Stimulated activated naive CD8-positive, alpha-beta T cell treated with anti-CD3 and anti-CD28 coated beads, Interleukin-15, Interleukin-2, amounts not matched to agents 100 U/mL and 50 U/mL, for 24 hours (primary cell): ENCODE measurements around the gene KIF2A.
"Not testable (repeated sequence)": the region's sequence is repeated elsewhere in the genome, so short reads cannot be mapped to it uniquely, and the experiment has no call there.

Experiments
- ATAC-seq: fragments of 150-1000 bp; cut with Tn5 transposase; one replicate; pipeline ENCODE4 v1.10.0; 2021
- DNase-seq: peaks from one replicate; pipeline ENCODE4 v3.0.0; 2021

Gene KIF2A

DNA sequence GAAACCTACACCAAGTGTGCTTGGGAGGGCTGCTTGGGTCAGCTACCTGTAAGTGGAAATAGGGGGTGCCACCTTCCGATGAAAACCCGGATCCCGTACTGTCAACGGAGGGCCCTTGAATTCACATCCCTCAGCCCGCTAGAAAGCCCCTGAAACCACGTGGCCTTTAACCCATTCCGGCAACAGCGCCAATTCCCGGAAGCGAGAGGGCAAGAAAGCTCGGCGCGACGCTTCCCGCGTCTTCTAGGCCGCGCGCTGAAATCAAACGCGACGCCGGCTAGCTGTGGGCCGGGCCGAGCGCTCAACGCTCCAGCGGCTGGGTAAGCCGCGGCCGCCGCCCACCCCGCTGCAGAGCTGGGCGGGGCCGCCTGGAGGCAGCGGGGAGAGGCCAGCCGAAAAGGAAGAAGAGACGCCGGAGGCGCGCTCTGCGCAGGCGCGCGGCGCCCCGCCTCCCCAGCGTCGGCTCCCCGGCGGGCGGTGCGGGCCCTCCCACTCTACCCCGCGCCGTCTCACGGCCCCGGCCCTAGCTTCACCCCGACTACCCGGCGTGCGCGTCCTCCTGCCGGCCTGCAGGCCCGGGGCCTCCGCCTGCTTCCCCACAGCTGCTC lies at the start of gene KIF2A:
Gene KIF2A (plus strand): TSS at position 492 of the 608 bp plus-strand sequence. CDS start 267 bp downstream, outside the sequence.
- peak; percentile 96 for ATAC-seq
- peak; percentile 93 for DNase-seq

DNA sequence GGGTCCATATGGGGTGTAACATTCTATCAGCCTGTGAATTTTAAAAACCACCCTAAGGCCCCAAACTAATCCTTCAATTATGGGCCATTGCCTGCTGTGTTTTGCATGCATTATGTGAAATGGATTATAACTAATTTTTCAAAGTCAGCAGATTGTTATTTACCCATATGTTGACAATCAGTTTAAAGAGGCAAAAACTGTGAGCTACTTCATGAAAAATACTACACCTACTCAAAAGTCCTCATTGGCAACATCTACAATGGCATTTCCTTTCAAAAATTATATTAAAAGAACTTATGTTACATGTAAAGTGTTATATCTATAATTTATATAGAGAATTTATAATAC lies 49.0 kb upstream of the KIF2A start:
- ATAC-seq: no peak
- no peak for DNase-seq

DNA sequence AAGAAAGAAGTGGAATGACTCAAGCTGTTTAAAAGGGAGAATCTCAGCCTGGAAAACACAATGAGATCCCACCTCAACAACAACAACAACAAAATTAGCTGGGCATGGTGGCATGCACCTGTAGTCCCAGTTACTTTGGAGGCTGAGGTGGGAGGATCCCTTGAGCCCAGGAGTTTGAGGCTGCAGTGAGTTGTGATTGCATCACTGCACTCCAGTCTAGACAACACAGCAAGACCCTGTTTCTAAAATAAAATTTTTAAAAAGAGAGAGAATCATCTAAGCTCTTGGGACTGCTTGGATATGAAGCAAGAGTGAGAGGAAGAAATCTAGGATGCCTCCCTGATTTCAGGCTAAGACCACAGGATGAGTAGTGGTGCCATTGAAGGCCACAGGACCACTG lies 47.4 kb upstream of the KIF2A start:
- no peak for ATAC-seq
- DNase-seq: no peak

DNA sequence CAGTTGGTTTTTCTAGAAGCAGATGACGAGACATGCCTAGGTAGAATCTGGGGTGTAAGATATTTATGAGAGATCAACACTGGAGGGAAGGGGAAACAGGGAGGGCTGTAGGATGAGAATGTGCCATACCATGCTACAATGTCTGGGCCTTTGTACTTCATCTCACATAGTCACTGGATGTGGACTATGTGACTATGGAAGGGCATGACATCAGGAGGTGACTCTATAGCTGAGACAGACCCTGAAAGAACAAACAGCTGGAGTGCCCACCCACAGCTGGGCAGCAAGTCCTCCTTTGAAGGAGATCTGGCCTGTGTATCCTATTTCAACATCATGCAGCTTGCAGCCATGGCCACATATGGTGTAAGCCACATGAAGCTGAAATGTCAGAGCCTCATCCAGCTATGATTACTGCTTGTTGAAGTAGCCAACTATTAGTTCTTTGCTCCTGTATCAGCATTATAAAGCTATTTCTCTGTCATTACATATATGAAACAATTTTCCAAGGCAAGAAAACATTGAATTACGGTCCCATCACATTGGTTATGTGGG lies 46.2 kb upstream of the KIF2A start:
- DNase-seq (no peak), ATAC-seq (peak; percentile 19)

DNA sequence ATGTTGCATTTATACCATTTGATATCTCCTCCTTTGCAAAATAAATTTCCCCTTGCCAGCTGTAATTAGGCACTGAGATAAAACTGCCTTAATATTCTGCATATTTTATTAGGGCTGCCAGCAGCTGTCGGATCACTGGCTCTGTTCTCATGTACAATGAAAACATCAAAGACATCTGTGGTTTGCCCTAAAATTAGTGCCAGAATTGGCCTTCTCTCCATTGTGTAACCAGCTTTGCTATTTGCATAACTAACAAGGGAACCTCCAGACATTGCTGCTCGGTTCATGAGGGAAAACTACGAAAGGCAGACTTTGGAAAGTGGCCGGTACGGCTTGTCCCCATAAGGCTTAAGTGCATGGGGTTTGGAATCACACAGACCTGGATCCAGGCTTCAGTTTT lies 45.5 kb upstream of the KIF2A start:
- ATAC-seq: no peak
- DNase-seq: no peak

DNA sequence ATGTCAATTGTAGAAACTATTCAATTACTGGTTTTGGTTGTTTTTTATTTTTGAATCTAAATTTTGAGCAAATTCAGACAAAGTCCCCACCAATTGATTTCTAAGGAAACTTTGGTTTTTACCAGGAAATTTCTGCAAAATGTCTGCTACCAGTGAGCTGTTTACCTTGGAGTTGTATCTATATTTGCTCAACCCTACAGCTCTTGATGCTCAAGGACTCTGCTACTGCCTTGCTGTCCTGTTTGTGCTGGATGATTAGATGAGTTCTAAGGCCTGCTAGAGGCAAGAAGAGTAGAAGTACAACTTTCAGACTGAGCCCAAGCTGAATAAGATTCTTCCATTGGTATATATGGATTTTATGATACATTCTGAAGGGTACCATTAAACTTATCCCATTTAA lies 42.6 kb upstream of the KIF2A start:
- no peak for DNase-seq
- no peak for ATAC-seq

DNA sequence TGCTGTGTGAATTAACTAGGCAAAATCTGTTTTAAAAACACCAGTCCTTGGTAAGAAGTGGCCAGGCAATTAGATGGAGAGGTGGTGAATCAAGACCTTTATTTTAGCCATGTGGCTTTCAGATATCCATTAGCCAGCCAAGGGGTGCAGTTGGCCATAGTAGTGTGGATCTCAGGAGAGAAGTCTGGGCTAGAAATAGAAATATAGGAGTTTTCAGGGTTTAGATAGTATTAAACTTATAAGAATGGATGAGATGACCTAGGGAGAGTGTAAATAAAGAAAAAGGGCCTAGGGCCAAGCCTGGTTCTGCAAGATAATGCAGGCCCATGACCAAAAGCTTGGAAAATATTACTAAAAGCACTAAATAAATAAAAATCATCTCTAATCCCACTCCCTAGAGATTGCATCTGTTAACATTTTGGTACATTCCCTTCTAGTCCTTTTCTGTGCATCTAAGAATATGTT lies 40.3 kb upstream of the KIF2A start:
- DNase-seq (no peak), ATAC-seq (no peak)

DNA sequence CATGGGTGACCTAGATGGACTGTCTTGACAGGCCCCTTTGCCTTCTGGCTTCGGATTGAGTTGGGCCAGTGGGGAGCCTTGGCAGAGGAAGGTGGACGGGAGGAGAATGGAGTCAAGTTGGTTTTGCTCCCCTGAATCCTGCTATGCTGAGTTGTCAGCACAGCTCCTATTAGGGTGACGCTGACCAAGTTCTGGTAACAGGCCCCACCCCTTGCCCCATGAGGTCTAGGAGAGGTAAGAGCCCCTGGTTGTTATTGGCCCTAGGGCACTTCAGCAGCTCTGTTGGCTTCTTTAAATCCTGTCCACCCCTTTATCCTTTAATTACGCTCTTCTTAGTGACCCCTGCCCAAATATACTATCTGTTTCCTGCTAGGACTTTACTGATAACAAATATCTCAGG lies 39.4 kb upstream of the KIF2A start:
- DNase-seq: no peak
- ATAC-seq: no peak

DNA sequence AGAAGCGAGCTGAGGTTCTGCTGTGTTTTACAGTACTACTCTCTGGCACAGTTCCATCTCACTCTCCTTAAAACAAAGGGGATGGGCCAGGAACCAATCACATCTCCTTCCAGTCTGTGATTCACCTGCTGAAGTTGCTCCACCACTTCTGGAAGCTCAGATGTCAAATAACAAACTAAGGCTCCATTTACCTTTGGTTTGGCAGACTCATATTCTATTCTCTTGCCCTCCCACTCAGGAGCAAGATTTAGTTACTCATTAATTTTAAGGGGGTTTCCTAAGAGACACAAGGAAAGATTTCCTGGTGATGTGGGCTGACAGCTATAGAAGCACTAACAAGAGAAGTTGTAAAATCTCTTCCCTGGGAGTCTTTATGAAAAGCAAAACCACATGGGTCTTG lies 37.8 kb upstream of the KIF2A start:
- no peak for DNase-seq
- ATAC-seq: peak; percentile 81

DNA sequence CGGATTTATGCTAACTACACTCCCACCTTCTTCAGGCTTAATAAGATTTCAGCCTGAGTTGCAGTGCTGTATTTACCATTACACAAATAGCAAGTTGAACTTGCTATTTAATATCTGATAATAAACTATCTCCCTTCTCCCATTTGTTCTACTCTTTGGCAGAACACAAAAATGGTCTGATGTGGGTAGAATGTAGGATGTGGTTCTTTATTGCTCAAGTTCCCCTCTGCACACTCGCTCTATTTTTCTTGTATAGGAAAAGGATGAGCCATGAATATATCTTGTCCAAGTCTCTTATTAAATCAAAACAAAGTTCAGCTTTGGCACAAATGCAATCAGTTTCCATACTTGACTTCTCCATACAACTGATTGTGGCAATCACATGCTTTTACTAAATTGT lies 37.2 kb upstream of the KIF2A start:
- ATAC-seq (no peak), DNase-seq (no peak)

DNA sequence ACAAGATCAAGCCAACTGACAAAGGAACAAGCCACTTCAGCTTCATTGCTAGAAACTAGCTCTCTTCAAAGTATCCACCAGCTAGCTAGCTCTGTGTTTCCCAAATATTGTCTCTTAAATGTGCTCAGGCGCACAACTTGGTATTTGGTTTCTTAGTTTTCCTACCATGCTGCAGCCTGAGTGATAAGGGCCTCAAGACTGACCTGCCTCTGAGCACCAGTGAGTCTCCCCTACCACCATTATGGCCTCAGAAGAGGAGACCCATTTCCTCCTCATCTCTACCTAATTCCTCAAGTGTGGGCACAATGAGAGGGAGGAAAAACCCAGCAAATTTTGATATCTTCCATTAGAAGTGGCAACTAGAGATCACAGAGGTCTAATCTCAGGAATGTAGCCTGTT lies 34.6 kb upstream of the KIF2A start:
- DNase-seq (no peak), ATAC-seq (no peak)

DNA sequence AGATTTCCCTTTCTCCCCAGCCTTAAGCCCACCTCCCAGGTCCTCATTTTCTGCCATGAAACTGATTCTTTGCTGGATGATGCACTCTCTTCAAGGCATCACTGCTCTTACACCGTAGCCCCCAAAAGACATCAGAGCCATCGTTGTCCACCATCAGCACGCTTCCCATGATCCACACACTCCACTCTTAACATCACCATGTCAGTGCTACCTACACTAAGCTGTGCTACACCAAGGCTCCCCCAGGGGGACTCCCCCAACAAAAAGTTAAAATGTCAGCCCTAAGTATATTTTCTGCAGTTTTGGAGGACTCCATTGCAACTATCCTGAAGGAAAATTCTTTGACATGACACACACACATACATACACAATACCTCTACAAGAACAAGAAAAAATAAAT lies 34.1 kb upstream of the KIF2A start:
- DNase-seq (no peak), ATAC-seq (no peak)

DNA sequence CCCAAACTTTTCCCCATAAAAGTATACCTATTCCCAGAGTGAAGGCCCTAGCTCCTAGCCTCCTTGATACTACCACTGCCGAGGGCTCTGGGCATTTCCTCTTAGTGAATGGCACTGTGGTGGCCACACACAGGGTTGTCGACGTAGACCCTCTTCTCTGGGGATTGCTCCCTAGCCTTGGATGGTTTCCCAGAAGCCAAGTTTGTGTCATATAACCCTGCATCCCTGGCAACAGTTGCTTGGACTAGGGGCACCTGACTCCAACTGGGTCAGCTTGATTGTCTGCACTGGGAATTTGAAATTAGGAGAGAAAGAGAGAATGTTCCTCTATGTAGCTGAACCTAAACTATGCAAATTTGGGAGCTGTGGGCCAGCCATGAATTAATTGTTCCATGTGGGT lies 32.3 kb upstream of the KIF2A start:
- ATAC-seq: no peak
- no peak for DNase-seq

DNA sequence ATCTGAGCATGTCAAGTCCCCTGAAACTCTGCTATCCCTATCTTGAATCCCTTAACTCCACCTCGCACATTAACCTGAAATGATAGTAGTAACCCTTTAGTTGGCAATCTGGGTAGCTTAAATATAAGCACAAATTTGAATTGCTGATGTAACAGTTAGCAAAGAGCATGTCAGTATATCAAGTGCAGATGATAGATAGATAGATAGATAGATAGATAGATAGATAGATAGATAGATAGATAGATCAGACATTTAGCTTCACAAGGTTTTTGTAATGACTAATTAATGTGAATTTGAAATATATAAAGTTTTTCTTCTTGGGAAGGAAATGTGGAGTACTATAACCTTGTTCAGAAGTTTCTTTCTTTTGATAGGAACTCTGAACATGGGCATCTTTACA lies 30.4 kb upstream of the KIF2A start:
- DNase-seq (no peak), ATAC-seq (no peak)

DNA sequence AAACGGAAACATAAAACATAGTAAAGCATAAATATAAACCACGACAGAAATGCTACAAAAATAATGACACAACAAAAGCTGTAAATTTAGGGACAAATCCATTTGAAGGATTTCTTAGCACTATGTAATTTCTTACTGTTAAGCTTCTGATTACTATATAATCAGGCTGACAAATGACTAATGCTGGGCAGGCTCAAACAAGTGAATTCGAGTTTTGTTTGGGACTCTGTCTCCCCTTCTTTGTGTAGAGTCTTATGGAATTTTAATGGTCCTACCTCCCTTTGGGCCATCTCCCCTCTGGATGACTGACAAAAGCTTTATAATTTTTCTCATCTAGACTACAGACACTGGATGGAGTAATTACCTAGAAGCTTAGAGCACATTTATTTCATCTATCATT lies 24.6 kb upstream of the KIF2A start:
- DNase-seq (no peak), ATAC-seq (no peak)

DNA sequence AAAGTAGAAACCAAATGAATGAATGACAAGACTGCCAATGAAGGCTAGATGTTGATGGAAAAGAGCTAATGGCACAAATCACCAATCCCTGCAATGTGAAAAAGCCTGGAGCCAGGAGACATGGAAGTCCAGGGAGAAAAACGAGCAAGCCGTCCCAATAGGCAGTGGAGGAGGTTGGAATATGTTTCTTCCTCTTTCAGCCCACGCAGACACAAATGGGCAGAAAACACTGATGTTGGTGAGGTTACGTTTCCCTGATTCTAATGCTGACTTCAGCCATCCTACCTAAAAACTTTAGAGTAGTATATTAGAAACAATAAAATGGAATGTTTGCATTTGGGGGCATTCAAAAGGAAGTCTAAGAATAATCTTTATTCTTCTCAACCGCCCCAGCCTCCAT lies 23.9 kb upstream of the KIF2A start:
- no peak for ATAC-seq
- DNase-seq: no peak

DNA sequence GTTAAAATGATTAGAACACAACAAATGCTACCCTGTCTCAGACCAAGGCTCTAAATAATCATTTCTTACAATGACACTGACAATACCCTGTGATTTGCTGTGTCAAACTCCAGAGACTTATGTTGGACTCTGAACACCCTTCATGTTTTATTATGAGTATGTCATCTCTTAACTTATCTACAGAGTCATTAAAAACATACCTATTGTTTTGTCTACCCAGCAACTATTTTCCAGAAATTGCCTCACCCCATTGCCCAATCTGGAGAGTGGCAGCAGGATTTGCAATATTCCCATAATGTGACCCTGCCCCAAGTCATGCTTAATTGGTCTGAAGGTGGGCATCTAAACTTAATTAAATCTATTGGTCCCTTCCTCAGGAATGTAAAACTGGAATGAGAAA lies 23.0 kb upstream of the KIF2A start:
- no peak for DNase-seq
- ATAC-seq: no peak

DNA sequence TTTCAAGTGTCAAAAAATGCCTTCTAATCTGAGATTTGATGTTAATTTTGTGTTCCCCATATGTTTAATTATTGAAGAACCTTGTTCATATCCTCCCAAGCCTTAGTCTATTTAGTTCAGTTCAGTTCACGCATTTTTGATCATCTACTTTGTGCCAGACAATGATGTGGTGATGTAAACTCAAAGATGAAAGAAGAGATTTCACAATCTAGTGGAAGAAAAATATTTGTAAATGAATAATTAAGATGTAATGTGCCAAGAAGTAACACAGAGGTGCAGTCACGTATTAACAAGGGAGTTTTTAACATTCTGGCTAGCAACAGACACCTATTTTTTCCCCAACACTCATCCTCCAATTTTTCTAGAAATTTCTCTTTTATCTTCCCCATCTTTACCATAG lies 22.1 kb upstream of the KIF2A start:
- no peak for DNase-seq
- ATAC-seq: no peak

DNA sequence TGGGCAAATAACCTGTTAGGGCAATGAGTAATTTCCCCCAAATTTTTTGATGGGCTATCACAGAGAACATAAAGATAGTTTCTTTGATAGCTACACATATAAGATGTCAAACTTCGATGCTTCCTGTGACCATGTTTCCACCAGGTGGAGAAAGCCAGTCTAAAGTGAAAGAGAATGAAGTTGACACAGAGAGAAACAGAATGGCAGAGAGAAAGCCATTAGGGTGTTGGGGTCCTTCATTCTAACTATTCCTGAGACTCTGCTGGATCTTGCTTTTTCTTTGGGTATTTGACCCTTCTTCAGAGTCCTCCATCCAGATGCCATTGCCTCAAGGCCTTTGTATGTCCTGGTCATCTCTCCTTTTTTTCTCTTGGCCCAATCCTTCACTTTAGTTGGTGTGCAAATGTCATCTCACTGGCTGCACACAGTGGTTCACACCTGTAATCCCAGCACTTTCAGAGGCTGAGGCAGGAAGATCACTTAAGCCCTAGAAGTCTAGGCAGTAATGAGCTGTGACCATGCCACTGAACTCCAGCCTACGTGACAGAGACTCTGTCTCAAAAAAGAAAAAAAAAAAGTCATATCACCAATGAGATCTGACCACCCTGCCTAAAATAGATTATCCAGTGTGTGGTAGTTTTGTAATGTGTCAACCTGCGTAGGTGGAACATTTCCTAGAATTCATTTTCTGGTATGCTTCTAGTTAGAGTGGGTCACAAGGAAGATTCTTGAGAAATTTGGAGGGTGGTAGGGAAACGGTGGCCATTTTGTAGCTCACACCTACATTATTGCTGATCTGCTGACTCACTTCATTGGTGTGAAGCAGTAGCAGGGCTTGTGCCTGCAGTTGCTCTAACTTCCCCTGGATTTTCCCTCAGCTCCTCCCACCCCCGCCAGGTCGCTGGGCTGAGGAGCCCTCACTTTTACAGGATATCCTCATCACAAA lies 20.8 kb upstream of the KIF2A start:
- ATAC-seq: peak; percentile 88

DNA sequence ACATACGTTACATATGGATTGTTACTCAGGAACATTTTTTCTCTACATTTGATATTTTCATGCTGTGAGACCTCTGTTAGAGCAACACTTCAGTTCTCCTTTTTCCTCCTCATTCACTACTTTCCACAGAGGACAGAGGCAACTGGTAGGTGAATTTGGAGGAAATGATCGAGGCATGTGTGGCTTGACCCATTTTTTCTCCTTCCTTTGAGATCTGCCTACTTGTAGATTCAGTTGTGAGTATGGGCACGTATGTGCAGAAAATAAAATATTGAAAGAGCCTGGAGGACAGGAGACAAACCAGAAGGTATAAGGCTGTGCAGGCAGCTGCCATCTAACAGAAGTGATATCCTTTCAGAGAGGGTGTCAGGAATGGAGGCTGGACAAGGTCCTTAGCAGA lies 19.2 kb upstream of the KIF2A start:
- no peak for DNase-seq
- ATAC-seq: no peak

More for the DNA sequence above, 20.8 kb upstream of the KIF2A start:
- DNase-seq: peak; percentile 76

DNA sequence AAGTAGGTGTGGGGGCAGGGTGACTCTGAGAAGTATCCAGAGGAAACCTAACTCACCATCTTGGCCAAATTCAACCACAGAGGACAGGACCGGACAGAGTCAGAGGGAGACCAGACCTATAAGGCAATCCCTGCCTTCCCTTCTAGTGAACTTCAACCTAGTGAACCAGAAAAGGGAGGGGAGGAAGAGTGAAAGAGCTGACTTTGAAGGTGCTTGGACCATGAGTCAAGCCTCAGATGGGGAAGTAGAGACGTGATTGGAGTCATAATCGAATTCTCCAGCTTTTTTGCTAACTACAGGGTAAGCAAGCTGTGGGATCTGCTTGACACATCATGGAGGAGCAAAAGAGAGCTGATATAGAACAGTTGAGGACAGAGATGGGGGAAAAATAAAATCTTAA lies 18.8 kb upstream of the KIF2A start:
- no peak for DNase-seq
- no peak for ATAC-seq

DNA sequence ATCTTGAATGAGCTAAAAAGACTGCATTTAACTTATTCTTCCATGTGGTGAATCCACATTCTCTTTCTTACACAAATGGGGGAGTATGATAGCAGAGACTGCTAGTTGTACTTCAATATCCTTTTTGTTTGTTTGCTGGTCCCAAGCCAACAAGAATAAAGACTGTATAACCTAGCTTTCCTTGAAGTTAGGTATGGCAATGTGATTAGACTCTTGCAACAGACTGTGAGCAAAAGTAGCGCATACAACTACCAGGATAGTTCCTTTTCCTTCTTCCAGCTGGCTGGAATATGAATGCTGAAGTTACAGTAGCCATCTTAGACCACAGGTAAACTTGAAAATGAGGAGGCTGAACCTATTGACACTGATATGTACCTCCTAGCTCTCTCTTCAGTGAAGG lies 17.9 kb upstream of the KIF2A start:
- DNase-seq: no peak
- ATAC-seq: no peak

DNA sequence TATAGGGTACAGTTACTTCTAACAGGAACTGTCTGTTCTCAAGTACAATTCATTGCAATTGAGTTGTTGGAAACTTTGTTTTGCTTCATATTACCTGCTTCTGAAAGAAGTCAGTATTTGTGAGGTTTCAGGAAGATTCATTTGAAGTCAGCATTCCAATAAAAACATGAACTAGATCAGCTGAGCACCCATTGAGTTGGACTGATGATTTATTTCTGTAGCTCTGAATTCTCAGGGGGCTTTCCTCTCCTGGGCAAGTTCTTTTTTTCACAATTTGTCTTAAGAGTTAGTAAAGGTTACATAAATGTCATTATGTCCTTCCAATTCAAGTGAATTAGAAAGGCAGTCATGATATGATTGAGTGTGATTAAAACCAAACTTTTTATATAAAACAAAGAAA lies 16.2 kb upstream of the KIF2A start:
- DNase-seq: no peak
- ATAC-seq: peak; percentile 9

DNA sequence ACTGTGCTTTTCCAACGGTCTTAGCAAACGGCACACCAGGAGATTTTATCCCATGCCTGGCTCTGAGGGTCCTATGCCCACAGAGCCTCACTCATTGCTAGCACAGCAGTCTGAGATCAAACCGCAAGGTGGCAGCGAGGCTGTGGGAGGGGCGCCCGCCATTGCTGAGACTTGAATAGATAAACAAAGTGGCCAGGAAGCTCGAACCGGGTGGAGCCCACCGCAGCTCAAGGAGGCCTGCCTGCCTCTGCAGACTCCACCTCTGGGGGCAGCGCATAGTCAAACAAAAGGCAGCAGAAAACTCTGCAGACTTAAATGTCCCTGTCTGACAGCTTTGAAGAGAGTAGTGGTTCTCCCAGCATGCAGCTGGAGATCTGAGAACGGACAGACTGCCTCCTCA lies 14.2 kb upstream of the KIF2A start:
- peak; percentile 70 for DNase-seq
- not testable (repeated sequence) for ATAC-seq
